GM10248 (cell line): ENCODE data around the gene FLOT1.

Experiments used
- CTCF ChIA-PET: fragments of 300-600 bp; sonication (Branson Sonifier 250); formaldehyde crosslinking; extraction: SDS; loops from one replicate; lab custom pipeline; 2021; ENCODE audit warnings: antibody characterized with exemption; lab: Yijun Ruan, JAX
- POLR2A ChIA-PET: fragments of 350-650 bp; sonication (Branson Sonifier 250); formaldehyde crosslinking; extraction: SDS; loops from one replicate; lab custom pipeline; 2020; ENCODE audit warnings: antibody characterized with exemption; lab: Yijun Ruan, JAX
- DNase-seq: peaks from one replicate; pipeline ENCODE4 v3.0.0; 2012; ENCODE audit errors: extremely low spot score
- TF ChIP-seq, protein P1 (sequence below): IDR thresholded peaks from 2 replicates; pipeline ENCODE4 v1.5.1; 2012; ENCODE audit warnings: mild to moderate bottlenecking, low read depth; ENCODE audit errors: extremely low read depth, missing control alignments, control extremely low read depth

FLOT1 gene

DNA sequence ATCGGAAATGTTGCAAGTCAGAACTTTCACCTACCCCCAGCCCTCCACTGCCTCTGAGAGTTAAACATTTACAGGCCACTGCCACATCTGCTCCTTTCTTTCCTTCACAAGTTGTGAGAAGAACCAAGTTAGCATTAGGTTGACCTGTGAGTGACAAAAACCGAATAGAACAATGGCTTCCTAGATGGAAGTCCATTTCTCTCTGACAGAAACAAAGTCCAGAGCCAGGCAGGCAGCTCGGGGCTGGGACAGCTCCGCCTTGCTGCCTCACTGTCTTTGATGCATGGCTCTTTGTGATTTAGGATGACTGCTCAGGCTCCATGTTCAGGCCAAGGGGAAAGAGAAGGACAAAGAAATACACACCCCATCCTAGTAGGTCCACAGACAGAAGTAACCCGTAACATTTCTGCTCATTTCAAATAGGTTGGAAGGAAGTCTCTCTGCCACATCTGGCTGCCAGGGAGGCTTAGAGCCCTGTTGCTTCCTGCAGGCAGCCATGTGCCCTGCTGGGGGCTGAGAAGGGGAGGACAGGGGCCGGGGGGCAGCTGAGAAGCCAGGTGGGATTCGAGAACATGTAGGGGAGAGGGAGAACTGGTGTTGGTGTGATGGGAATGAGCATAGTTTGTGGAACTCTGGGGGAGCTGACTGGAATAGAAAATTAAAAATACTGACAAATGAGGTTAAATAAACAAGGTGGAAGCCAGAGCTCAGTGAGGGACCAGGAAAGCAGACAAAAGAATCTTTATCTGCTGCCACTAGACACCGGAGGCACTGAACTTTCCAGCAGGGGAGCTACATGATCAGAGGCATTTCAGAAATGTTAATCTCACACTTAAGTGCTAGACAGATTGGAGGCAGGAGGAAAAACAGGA is 21.4 kb upstream of the FLOT1 start:
- DNase-seq, result peak; percentile 65
- POLR2A ChIA-PET, result interaction anchor here (0.7 kb wide), 1 partner anchor 148 kb away, joined by 4 read pairs; no protein-coding TSS in a partner anchor
- TF ChIP-seq, protein P1, sequence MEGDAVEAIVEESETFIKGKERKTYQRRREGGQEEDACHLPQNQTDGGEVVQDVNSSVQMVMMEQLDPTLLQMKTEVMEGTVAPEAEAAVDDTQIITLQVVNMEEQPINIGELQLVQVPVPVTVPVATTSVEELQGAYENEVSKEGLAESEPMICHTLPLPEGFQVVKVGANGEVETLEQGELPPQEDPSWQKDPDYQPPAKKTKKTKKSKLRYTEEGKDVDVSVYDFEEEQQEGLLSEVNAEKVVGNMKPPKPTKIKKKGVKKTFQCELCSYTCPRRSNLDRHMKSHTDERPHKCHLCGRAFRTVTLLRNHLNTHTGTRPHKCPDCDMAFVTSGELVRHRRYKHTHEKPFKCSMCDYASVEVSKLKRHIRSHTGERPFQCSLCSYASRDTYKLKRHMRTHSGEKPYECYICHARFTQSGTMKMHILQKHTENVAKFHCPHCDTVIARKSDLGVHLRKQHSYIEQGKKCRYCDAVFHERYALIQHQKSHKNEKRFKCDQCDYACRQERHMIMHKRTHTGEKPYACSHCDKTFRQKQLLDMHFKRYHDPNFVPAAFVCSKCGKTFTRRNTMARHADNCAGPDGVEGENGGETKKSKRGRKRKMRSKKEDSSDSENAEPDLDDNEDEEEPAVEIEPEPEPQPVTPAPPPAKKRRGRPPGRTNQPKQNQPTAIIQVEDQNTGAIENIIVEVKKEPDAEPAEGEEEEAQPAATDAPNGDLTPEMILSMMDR, result no peak
- CTCF ChIA-PET, result interaction anchor here (0.7 to 1.5 kb wide), 8 partner anchors 11 to 323 kb away, joined by 3 to 4 read pairs (median 3); partner anchors contain the start of gene IER3

GRCh38 chr6:30763155-30763617 is 20.7 kb upstream of the FLOT1 start:
- ChIA-PET CTCF (interaction anchor here (0.7 to 1.4 kb wide), 4 partner anchors 14 to 324 kb away, joined by 3 to 4 read pairs (median 3); no protein-coding TSS in a partner anchor), POLR2A (interaction anchor here (0.7 kb wide), 2 partner anchors 147 to 860 kb away, joined by 3 to 4 read pairs; no protein-coding TSS in a partner anchor)
- TF ChIP-seq, protein P1, result no peak
- no peak for DNase-seq

- ChIA-PET POLR2A (no interaction called here), CTCF (interaction anchor here (1.0 kb wide), 1 partner anchor 26 kb away, joined by 3 read pairs; no protein-coding TSS in a partner anchor)
- TF ChIP-seq, protein P1, result no peak
- DNase-seq, result no peak
Observed at GRCh38 chr6:30761791-30762429, 19.4 kb upstream of the FLOT1 start.

DNA sequence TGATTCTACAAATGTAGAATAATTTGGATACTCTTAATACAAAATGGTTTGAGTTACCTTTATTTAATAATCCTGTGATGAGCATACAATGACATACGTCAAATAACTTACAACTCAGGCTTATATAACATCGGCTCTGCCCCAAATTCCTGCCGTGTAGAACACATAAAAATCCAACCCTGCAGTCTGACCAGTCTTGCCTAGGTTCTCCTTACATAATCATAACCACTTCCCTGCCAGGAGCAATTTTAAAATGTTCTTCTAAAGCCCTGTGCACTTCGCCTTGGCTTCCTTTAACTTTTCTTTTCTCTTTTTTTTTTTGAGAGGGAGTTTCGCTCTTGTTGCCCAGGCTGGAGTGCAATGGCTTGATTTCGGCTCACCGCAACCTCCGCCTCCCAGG is 18.1 kb upstream of the FLOT1 start:
- ChIA-PET CTCF (interaction anchor here (1.3 kb wide), 1 partner anchor 61 kb away, joined by 11 read pairs; no protein-coding TSS in a partner anchor), POLR2A (interaction anchor here (0.5 kb wide), 1 partner anchor 24 kb away, joined by 3 read pairs; no protein-coding TSS in a partner anchor)
- DNase-seq, result no peak
- TF ChIP-seq, protein P1, result no peak

- CTCF ChIA-PET, result interaction anchor here (1.0 to 2.0 kb wide), 7 partner anchors 9 to 41 kb away, joined by 3 to 11 read pairs (median 3); no protein-coding TSS in a partner anchor
- DNase-seq, result no peak
- TF ChIP-seq, protein P1, result no peak
- POLR2A ChIA-PET, result interaction anchor here (0.5 to 1.1 kb wide), 2 partner anchors 15 to 168 kb away, joined by 3 read pairs; partner anchors contain the start of gene IER3
Observed at GRCh38 chr6:30759575-30760239, 17.2 kb upstream of the FLOT1 start.
